COR-L47 (cell line): ENCODE data around the gene TLR10.
"Not testable (repeated sequence)": the region's sequence is repeated elsewhere in the genome, so short reads cannot be mapped to it uniquely, and the experiment has no call there.

Source experiments
- DNase-seq: peaks from one replicate; lab custom pipeline; 2025; lab: John Stamatoyannopoulos, UW

Gene TLR10

GRCh38 chr4:38782452-38783108 is at the start of gene TLR10:
Gene TLR10 (minus strand): TSS chr4:38782990. CDS start chr4:38775590, 7,400 bp downstream.
- peak; percentile 61 for DNase-seq

GRCh38 chr4:38832206-38832605 is 49.4 kb upstream of the TLR10 start:
- DNase-seq = no peak

GRCh38 chr4:38831653-38832052 is 48.9 kb upstream of the TLR10 start:
- no peak for DNase-seq

GRCh38 chr4:38829237-38829636 is 46.4 kb upstream of the TLR10 start:
- DNase-seq = no peak

- no peak for DNase-seq
Observed at GRCh38 chr4:38823766-38824165, 41.0 kb upstream of the TLR10 start.

GRCh38 chr4:38822748-38823303 is 40.0 kb upstream of the TLR10 start:
- no peak for DNase-seq

GRCh38 chr4:38821739-38822138 is 38.9 kb upstream of the TLR10 start:
- DNase-seq = no peak

- DNase-seq = no peak
Observed at GRCh38 chr4:38820329-38821061, 37.7 kb upstream of the TLR10 start.

GRCh38 chr4:38819569-38819968 is 36.8 kb upstream of the TLR10 start:
- no peak for DNase-seq

GRCh38 chr4:38818441-38818976 is 35.7 kb upstream of the TLR10 start:
- no peak for DNase-seq

- no peak for DNase-seq
Observed at GRCh38 chr4:38815885-38816782, 33.3 kb upstream of the TLR10 start.

- DNase-seq = no peak
Observed at GRCh38 chr4:38814386-38814785, 31.6 kb upstream of the TLR10 start.

- DNase-seq = no peak
Observed at GRCh38 chr4:38811297-38811696, 28.5 kb upstream of the TLR10 start.

GRCh38 chr4:38807462-38807861 is 24.7 kb upstream of the TLR10 start:
- not testable (repeated sequence) for DNase-seq

GRCh38 chr4:38806251-38806650 is 23.5 kb upstream of the TLR10 start:
- DNase-seq = not testable (repeated sequence)

GRCh38 chr4:38805530-38806145 is 22.8 kb upstream of the TLR10 start:
- no peak for DNase-seq

GRCh38 chr4:38804654-38805295 is 22.0 kb upstream of the TLR10 start, which contains the start of gene TLR1:
Gene TLR1 (minus strand): TSS chr4:38804791. CDS start chr4:38798831, 5,960 bp downstream.
- no peak for DNase-seq

- DNase-seq = no peak
Observed at GRCh38 chr4:38803833-38804653, 21.3 kb upstream of the TLR10 start.

GRCh38 chr4:38802561-38803355 is 20.0 kb upstream of the TLR10 start:
- no peak for DNase-seq
